B cell (primary cell): Measurements from ENCODE around the gene PHF13.

ENCODE experiments used
- EZH2 ChIP-seq: IDR thresholded peaks from 2 replicates; pipeline ENCODE4 v1.6.1; 2012; ENCODE audit warnings: borderline replicate concordance, low read depth, mild to moderate bottlenecking, moderate library complexity, low read length; ENCODE audit not compliant: insufficient read depth, poor library complexity, severe bottlenecking
- TF ChIP-seq, protein P1 (sequence below): fragments of 200-600 bp; IDR thresholded peaks from one replicate; pipeline ENCODE4 v1.8.0; 2022; ENCODE audit warnings: antibody characterized with exemption, mild to moderate bottlenecking

DNA sequence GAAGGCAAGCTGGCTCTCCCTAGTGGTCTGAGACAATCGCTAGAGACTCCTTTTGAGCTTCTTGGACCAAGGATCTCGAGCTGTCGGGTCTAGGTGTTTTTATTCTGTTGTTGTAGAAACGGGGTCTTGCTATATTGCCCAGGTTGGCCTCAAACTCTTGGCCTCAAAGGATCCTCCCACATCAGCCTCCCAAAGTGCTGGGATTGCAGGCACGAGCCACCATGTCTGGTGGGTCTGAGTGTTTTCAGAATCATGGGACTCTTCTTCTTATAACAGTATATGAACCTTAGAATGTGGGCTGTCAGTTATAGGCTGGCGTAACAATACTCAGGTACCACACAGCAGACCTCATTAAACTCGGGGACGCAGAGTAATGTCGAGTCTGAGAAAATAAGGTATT lies 55.0 kb downstream of the PHF13 start:
- TF ChIP-seq, protein P1, sequence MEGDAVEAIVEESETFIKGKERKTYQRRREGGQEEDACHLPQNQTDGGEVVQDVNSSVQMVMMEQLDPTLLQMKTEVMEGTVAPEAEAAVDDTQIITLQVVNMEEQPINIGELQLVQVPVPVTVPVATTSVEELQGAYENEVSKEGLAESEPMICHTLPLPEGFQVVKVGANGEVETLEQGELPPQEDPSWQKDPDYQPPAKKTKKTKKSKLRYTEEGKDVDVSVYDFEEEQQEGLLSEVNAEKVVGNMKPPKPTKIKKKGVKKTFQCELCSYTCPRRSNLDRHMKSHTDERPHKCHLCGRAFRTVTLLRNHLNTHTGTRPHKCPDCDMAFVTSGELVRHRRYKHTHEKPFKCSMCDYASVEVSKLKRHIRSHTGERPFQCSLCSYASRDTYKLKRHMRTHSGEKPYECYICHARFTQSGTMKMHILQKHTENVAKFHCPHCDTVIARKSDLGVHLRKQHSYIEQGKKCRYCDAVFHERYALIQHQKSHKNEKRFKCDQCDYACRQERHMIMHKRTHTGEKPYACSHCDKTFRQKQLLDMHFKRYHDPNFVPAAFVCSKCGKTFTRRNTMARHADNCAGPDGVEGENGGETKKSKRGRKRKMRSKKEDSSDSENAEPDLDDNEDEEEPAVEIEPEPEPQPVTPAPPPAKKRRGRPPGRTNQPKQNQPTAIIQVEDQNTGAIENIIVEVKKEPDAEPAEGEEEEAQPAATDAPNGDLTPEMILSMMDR: no peak
- TF ChIP-seq EZH2: no peak
